NCI-H460 (cell line): Measurements from ENCODE around the gene MRPS27. TPM values are rescaled to one million over a fixed set of nuclear protein-coding genes. Genes with fewer than 3 reads are reported as not detected.

Experiments
- DNase-seq: peaks from one replicate; pipeline ENCODE4 v3.0.0-alpha.2; 2016; ENCODE audit warnings: low read depth; ENCODE audit errors: extremely low read depth
- total RNA-seq: library from RNA; depleted of rRNA; stranded (reverse); fragments of >200 nt; shearing (Covaris generic); gene quantifications from 2 replicates; pipeline ENCODE4 v1.2.3, GENCODE V29; 2014

MRPS27 gene
- total RNA-seq, 1 experiment from 2014 or later = 139 TPM

DNA sequence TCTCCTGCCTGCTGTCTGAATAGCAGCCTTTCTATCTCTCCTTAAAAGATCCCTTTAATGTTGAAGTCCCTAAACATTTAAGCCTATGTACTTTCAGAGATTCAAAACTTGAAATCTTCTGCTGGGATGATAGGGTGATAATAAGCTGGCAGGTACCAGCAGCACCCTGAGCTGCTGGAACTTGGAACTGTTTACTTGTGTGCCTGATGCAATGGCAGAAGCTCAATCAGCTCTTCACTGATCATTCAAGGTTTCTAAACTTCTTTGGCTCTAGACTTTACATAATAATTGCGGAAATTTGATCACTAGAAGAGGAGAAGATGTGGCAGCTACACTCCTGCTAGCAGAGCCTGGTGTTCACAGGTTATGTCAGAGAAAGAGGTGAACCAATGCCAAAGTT lies 27.6 kb downstream of the MRPS27 start:
- DNase-seq = no peak

- DNase-seq = no peak
Measured at GRCh38 chr5:72291601-72292000, 28.4 kb downstream of the MRPS27 start.

- no peak for DNase-seq
Measured at GRCh38 chr5:72290356-72291133, 29.5 kb downstream of the MRPS27 start.

DNA sequence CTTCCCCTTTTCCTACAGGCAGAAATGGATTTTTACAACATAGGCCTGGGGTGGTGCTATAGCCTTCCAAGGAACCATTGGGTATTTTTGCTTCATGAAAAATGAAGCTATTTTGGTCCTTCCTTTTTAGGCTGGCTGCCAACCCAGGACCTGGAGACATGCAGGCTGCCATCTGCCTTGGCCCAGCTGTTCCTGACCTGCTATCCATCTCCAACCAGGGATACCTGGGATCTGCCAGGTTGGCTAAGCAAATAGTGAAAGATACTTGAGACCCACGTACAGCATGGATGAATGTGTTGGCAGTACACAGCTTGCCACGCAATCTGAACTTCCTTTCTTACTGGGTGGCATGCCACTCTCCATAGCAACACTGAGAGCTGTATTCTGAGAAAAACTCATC lies 31.1 kb downstream of the MRPS27 start:
- DNase-seq = no peak

DNA sequence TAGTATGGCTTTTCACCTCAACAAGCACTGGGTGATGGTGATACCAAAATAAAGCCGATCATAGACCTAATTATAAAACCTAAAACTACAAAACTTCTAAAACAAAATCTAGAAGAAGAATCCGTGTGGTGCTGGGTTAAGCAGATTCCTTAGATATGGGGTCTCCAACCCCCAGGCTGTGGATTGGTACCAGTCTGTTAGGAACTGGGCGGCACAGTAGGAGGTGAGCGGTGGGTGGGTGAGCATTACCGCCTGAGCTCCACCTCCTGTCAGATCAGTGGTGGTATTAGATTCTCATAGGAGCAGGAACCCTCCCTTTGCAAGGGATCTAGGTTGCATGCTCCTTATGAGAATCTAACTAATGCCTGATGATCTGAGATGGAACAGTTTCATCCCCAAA lies 33.2 kb downstream of the MRPS27 start:
- no peak for DNase-seq

DNA sequence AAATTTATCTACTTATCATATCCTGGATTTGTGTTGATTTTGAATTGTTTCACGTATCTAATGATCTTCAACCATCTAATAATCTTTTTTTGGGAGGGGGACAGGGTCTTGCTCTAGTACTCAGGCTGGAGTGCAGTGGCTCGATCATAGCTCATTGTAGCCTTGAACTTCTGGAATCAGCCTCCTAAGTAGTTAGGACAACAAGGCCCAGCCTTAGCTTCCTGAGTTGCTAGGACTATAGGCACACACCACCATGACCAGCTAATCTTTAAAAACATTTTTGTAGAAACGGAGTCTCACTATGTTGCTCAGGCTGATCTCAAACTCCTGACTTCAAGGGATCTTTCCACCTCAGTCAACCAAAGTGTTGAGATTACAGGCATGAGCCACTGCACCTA lies 34.6 kb downstream of the MRPS27 start:
- no peak for DNase-seq

DNA sequence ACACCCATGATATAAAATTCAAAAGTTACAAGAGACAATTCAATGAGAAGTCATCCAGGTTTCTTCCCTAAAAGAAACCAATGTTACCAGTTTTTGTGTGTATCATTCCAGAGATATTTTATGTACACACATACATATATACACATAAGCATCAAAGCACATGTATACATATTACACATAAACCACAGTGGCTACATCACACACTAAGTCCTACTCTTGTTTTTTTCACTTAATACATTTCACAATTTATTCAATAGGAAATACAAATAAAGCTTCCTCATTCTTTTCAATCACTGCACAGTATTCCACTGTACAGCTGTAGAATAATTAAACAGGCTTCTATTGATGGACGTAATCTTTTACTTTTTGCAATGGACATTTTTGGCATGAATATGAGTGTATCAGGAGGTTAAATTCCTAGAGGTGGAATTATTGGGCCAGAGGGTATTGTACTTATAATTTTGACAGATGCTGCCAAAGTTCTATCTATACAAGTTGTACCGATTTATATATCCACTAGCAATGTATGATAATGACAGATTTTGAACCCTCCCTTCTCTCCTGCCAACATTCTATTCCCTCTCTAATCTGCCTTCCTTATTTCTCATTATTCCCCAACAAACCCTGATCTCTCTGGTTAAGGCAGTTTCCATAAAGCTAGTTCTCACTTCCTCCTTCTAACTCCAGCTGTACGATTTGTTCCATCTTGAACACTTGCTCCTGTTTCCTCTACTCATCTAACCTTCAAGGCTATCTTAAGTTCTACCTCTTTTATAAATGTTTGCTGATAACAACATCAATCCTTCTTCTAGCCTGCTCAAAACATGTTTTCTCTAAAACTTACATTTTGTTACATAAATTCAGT lies 35.2 kb downstream of the MRPS27 start:
- DNase-seq = no peak

DNA sequence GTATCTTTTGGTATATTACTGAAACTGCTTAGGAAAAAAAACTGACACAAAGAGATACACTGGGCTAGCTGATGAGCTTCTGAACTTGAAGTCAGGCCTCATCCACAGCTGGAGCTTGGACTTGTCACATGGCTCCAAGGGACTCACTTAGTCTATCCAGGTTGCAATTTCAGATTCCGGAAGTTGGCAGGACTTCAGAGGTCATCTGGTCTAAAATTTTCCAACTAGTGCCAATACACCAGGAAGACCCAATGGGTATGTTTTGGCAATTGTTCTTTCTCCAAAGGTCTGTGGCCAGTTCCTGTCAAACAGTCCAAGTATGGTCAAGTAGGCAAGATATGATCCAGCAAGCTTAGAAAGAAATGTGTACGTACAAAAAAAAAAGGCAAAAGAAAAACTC lies 36.7 kb downstream of the MRPS27 start:
- DNase-seq = no peak

DNA sequence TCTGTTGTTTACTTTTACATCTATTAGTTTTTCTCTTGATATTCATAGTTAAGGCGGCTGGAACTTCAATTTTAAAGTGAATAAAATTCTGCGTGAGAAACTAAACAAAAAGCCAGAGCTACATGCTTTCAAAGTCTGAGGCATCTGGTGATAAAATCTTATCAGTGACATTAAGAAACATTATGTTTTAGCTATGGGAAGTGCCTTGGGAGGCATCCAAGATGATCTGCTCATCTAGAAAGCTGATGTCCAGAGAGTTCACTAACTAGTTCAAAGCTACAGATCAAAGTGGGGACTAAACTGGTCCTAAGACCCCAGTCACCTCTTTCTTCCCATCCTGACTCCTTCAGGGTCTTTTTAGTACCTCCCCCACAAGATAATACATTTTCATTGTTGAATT lies 37.2 kb downstream of the MRPS27 start:
- no peak for DNase-seq

DNA sequence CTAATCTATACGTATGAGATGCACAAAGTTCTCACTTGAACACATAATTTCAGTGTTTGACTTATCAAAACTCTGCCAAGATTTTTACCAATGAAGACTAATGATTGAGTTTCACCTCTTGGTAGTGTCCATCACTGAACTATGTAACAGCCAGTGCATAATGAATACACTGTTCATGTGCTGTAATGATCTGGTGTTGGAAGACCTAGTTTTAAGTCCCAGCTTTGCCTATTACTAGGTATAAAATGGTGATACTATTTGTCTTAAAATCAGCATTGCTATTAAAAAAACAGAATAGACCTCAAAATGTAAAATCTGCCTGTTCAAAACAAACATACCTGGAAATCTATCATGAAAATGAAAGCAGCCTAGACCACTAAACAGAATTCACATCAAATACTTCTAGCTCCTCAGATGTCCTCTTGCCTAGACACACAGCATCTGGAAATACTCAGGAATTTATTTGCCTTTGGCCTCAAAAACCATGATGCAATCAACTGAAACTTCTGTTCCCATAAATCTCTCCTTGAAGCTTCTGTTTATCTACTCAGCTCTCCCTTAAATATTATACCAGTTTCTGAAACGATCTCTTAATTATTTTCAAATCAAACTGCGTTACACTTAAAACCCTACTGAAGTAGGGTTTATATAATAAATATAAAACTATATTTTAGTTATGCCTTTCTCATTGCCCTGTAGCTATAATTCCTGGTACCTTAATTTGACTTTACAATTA lies 38.1 kb downstream of the MRPS27 start:
- peak; percentile 91 for DNase-seq

DNA sequence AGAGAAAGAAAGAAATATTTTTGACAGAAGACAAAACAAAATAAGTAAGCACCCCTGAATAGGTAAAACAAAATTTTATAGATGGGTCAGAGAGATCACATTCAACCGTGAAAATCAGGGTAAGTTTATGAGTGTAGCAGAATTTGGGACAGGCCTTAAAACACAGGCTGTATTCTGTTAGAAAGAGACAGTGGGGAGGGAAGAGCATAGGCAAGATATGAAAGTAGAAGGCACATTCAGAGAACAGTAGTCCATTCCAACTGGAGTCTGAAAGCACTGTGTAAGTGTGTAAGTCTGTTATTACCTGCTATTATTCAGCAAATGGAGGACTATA lies 38.6 kb downstream of the MRPS27 start:
- no peak for DNase-seq

DNA sequence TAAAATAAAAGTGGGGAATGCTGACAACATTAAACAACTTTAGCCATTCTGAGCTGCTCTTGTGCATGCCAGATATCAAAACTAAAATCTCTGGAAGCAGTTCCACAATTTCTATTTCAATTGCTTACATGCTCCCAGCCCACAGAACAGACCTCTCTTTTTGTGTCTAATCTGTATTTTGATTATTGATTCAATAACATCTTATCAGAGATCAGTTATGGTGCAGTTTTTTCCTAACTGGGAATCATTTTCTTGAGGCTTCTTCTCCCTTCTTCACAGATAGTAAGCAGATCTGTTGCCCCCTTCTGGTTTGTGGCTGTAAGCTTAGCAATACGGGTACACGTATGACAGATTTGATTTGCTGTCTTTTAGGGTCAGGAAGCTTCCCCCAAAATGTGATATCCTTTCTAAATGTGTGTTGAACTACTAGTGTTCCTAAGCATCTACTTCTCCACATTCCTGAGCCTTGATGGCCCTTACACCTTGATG lies 39.4 kb downstream of the MRPS27 start:
- DNase-seq = peak; percentile 33

GRCh38 chr5:72276219-72276752 lies 43.8 kb downstream of the MRPS27 start:
- no peak for DNase-seq

- no peak for DNase-seq
Measured at GRCh38 chr5:72273547-72273946, 46.5 kb downstream of the MRPS27 start.

DNA sequence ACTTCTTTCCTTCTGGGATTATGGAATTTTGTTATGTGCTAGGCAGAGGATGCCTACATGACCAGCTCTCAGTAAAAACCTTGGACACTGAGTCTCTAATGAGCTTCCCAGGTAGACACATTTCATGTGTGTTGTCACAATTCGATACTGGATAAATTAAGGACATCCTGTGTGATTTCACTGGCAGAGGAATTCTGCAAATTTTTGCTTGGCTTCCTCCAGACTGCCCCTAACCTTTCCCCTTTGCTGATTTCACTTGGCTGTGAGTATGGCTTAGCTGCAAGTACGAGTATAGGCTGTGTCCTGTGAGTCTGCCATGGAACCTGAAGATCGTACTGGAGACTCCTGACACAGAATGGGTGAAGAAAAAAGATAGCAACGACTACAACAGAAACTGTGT lies 47.6 kb downstream of the MRPS27 start:
- no peak for DNase-seq

GRCh38 chr5:72271702-72272101 lies 48.3 kb downstream of the MRPS27 start:
- DNase-seq = no peak

- DNase-seq = no peak
Measured at GRCh38 chr5:72270037-72270436, 50.0 kb downstream of the MRPS27 start.

DNA sequence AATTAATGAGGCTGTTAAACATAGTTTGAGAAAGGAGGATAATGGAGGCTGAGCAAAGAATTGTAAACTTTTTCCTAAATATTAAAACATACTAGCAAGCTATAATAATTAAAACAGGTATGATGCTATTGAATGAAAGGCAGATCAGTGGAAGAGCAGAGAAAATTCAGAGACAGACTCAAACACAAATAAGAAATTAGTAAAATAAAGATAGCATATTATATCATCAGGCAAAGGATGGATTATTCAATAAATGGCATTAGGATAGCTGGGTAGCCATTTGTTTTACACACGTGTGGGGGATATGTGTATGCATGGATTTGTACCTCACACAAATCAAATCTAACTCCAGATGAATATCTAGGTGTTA lies 50.6 kb downstream of the MRPS27 start:
- no peak for DNase-seq

- DNase-seq = peak; percentile 63
Measured at GRCh38 chr5:72268753-72269410, 51.2 kb downstream of the MRPS27 start.

DNA sequence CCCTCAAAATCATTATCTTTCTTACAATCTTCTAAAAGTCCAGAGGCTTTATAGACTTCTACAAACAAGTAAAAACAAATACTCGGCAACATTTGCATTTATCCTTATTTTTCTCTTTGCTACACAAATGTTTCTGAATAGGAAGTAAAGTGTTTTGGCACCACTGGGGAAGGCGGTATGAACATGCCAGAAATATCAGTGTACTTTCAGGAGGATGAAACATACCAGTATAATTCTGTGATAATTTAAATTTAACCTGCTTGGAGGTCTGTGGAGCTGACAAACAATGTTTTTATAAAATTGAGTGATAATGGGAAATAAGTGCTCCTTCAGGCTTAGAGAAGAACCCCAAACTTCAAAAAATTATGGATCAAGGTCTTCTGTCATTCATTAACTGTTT lies 51.8 kb downstream of the MRPS27 start:
- no peak for DNase-seq

GRCh38 chr5:72267685-72268084 lies 52.4 kb downstream of the MRPS27 start:
- DNase-seq = no peak
